Spleen (tissue), 11 donors: Measurements from ENCODE around the gene PROM1. TPM values are rescaled to one million over a fixed set of nuclear protein-coding genes. Genes with fewer than 3 reads are reported as not detected.

ENCODE experiments used
- DNase-seq: peaks from one replicate; pipeline ENCODE4 v3.0.0-alpha.2; 2020
- H3K27ac ChIP-seq, 8 donors: fragments of 200-600 bp; sonication (generic) in 7 of 8; 1 replicate in 4 of 8; 2 replicates in 4 of 8; pipeline versions ENCODE4 v1.5.0 to v1.8.0; 2016 to 2021; ENCODE audit warnings: inconsistent platforms in 4 of 8, mild to moderate bottlenecking in 4 of 8, moderate library complexity in 1 of 8
- H3K27me3 ChIP-seq, 7 donors: fragments of 200-600 bp; sonication (generic) in 6 of 7; replicated peaks in 1 of 7; 1 replicate in 4 of 7; 2 replicates in 3 of 7; pipeline versions ENCODE4 v1.5.0 to v1.8.0; 2016 to 2021; ENCODE audit warnings: inconsistent platforms in 3 of 7, mild to moderate bottlenecking in 1 of 7
- H3K36me3 ChIP-seq, 6 donors: fragments of 200-600 bp; sonication (generic) in 5 of 6; 1 replicate in 4 of 6; 2 replicates in 2 of 6; pipeline versions ENCODE4 v1.5.0 to v1.8.0; 2016 to 2021; ENCODE audit warnings: inconsistent platforms in 2 of 6
- H3K4me1 ChIP-seq, 6 donors: fragments of 200-600 bp; sonication (generic) in 5 of 6; 1 replicate in 3 of 6; 2 replicates in 3 of 6; pipeline versions ENCODE4 v1.5.0 to v1.8.0; 2016 to 2021; ENCODE audit warnings: inconsistent platforms in 3 of 6
- H3K4me3 ChIP-seq, 8 donors: fragments of 200-600 bp; sonication (generic) in 7 of 8; 1 replicate in 4 of 8; 2 replicates in 4 of 8; pipeline versions ENCODE4 v1.5.0 to v1.8.0; 2016 to 2021; ENCODE audit warnings: inconsistent platforms in 4 of 8, mild to moderate bottlenecking in 4 of 8, moderate library complexity in 2 of 8
- H3K9me3 ChIP-seq, 8 donors: fragments of 200-600 bp; sonication (generic) in 7 of 8; 1 replicate in 4 of 8; 2 replicates in 4 of 8; pipeline versions ENCODE4 v1.5.0 to v1.8.0; 2016 to 2021; ENCODE audit warnings: inconsistent platforms in 4 of 8
- POLR2A ChIP-seq, 3 donors: fragments of 450-650 bp; IDR thresholded peaks; one replicate each; pipeline ENCODE4 v1.5.1; 2017; ENCODE audit warnings: antibody characterized with exemption in 3 of 3, mild to moderate bottlenecking in 1 of 3
- POLR2AphosphoS5 ChIP-seq, 3 donors: sonication (generic); formaldehyde crosslinking; IDR thresholded peaks; one replicate each; pipeline ENCODE4 v1.5.1; 2017; ENCODE audit warnings: antibody characterized with exemption in 3 of 3
- WGBS, 5 donors: extraction: QIAGEN DNeasy Blood & Tissue Kit in 3 of 5; methylation state at CpG; one replicate each; pipeline versions ENCODE4 v1.1.5 to v1.1.7; 2013 to 2018; 5-methylcytosine and 5-hydroxymethylcytosine counted together
- intact Hi-C: fragments of 100-400 bp; cut with DNase I; formaldehyde crosslinking; loops from one replicate; pipeline ENCODE4 v1.15.0; 2023; ENCODE audit warnings: low total_unique reads
- polyA plus RNA-seq, 3 donors: library from polyadenylated mRNA; stranded (reverse); fragments of 200-250 nt; gene quantifications; one replicate each; pipeline ENCODE4 v1.2.1, GENCODE V29; 2013
- total RNA-seq, 7 donors: library from RNA; depleted of rRNA in 3 of 7; stranded (reverse); fragments of >200 nt in 3 of 7; fragmentation: NEBNext Ultra II Directional in 4 of 7; extraction: Animal tissue kit (Norgen Biotek cat#: 25700) in 4 of 7; gene quantifications; one replicate each; pipeline versions ENCODE4 v1.1.0 to v1.2.1, GENCODE V29; 2016 to 2021
- TF ChIP-seq, protein P1 (sequence below), 11 experiments: fragments of 200-600 bp in 7 of 11; fragments of 450-650 bp in 4 of 11; sonication (generic) in 4 of 11; IDR thresholded peaks in 8 of 11; conservative IDR thresholded peaks in 3 of 11; 1 replicate in 7 of 11; 2 replicates in 4 of 11; pipeline versions ENCODE4 v1.4.0 to v1.8.0; 2016 to 2021; ENCODE audit warnings: antibody characterized with exemption in 11 of 11, inconsistent platforms in 4 of 11, mild to moderate bottlenecking in 1 of 11
- donor health status: healthy with polysubstance abuse.
- donor health status: DM: no; HTN: no; CAD: no; lungs with moderate emphysema.
- donor health status: DM: no; HTN: no; CAD: no.
- donor health status: Bipolar disorder and iron deficiency.
- donor health status: healthy.
- donor health status: DM: no; HTN: no; CAD: no.
- donor health status: DM: yes; HTN: yes; CAD: no.

Gene PROM1
- total and polyA plus RNA-seq, 10 donors, result 0.15 to 4.6 (median 0.93) TPM

DNA sequence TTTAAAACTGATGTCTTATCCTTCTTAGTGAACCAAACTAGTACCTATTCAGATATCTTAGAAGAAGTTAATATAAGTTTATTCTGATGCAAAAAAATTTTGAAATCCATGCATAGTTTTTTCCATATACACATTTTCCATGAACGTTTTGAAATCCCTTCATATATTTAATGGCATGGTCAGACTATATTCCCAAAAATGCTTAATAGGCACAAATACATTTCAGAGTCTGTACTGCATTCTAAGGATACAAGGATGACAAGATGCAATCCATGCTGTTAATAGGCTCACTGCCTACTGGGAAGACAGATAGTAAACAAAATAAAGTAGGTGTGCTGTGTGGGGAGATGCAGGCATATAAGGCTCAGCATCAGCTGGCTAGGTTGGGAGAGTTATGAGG lies 33.2 kb downstream of the PROM1 start:
- no peaks in the 10 kb centered on the region for H3K9me3 ChIP-seq
- TF ChIP-seq, protein P1, sequence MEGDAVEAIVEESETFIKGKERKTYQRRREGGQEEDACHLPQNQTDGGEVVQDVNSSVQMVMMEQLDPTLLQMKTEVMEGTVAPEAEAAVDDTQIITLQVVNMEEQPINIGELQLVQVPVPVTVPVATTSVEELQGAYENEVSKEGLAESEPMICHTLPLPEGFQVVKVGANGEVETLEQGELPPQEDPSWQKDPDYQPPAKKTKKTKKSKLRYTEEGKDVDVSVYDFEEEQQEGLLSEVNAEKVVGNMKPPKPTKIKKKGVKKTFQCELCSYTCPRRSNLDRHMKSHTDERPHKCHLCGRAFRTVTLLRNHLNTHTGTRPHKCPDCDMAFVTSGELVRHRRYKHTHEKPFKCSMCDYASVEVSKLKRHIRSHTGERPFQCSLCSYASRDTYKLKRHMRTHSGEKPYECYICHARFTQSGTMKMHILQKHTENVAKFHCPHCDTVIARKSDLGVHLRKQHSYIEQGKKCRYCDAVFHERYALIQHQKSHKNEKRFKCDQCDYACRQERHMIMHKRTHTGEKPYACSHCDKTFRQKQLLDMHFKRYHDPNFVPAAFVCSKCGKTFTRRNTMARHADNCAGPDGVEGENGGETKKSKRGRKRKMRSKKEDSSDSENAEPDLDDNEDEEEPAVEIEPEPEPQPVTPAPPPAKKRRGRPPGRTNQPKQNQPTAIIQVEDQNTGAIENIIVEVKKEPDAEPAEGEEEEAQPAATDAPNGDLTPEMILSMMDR (IDR thresholded peaks at IDR 0.05 in 8 of 11, conservative IDR thresholded peaks at IDR 0.05 in 3 of 11), result no peak
- no peak for TF ChIP-seq POLR2AphosphoS5 (IDR thresholded peaks at IDR 0.05)
- TF ChIP-seq POLR2A (IDR thresholded peaks at IDR 0.05), result no peak
- H3K27me3 ChIP-seq, result peaks cover 0 to 16% (median 0%) of the 10 kb centered on the region in 7 donors
- no peak overlapping the region for H3K27ac ChIP-seq
- no peaks in the 10 kb centered on the region for H3K36me3 ChIP-seq
- intact Hi-C loops, result no loop called here
- WGBS, 5 donors, result 48 to 72% (median 54%) methylated on average over 1 of the region's 1 CpG
- H3K4me3 ChIP-seq, result no peak overlapping the region
- peaks cover 0 to 6% (median 1%) of the 10 kb centered on the region in 6 donors for H3K4me1 ChIP-seq
- DNase-seq, result no peak

GRCh38 chr4:16048619-16049419 lies 35.0 kb downstream of the PROM1 start:
- no peaks in the 10 kb centered on the region for H3K4me1 ChIP-seq
- WGBS, 5 donors, result 73 to 86% (median 79%) methylated on average over 15 of the region's 15 CpGs
- DNase-seq, result no peak
- TF ChIP-seq, protein P1 (IDR thresholded peaks at IDR 0.05 in 8 of 11, conservative IDR thresholded peaks at IDR 0.05 in 3 of 11), result no peak
- TF ChIP-seq POLR2A (IDR thresholded peaks at IDR 0.05), result no peak
- H3K4me3 ChIP-seq, result no peak overlapping the region
- H3K27me3 ChIP-seq, result peaks cover 0 to 15% (median 0%) of the 10 kb centered on the region in 7 donors
- no peak overlapping the region for H3K27ac ChIP-seq
- intact Hi-C loops, result no loop called here
- H3K9me3 ChIP-seq, result no peaks in the 10 kb centered on the region
- H3K36me3 ChIP-seq, result no peaks in the 10 kb centered on the region

- Histone ChIP-seq H3K27ac (no peak overlapping the region), H3K4me3 (no peak overlapping the region), H3K9me3 (no peaks in the 10 kb centered on the region), H3K36me3 (no peaks in the 10 kb centered on the region), H3K4me1 (no peaks in the 10 kb centered on the region), H3K27me3 (no peaks in the 10 kb centered on the region)
- no peak for DNase-seq
- TF ChIP-seq POLR2A (IDR thresholded peaks at IDR 0.05) (no peak), POLR2AphosphoS5 (IDR thresholded peaks at IDR 0.05) (no peak)
- TF ChIP-seq, protein P1 (IDR thresholded peaks at IDR 0.05 in 8 of 11, conservative IDR thresholded peaks at IDR 0.05 in 3 of 11), result no peak
- intact Hi-C loops, result no loop called here
- WGBS, 5 donors, result 85 to 100% (median 93%) methylated on average over 1 of the region's 1 CpG
These were observed 38.1 kb downstream of the PROM1 start for GRCh38 chr4:16045687-16046086.

- Histone ChIP-seq H3K9me3 (no peaks in the 10 kb centered on the region), H3K36me3 (no peaks in the 10 kb centered on the region), H3K27ac (no peak overlapping the region), H3K27me3 (no peaks in the 10 kb centered on the region), H3K4me3 (no peak overlapping the region), H3K4me1 (no peaks in the 10 kb centered on the region)
- 59 to 66% (median 65%) methylated on average over 11 of the region's 11 CpGs for WGBS, 5 donors
- TF ChIP-seq POLR2AphosphoS5 (IDR thresholded peaks at IDR 0.05) (no peak), POLR2A (IDR thresholded peaks at IDR 0.05) (no peak)
- DNase-seq, result no peak
- intact Hi-C loops, result no loop called here
These were observed 40.0 kb downstream of the PROM1 start for GRCh38 chr4:16043642-16044498.
